ENCODE data around the gene KPNA4.

Gene KPNA4

DNA sequence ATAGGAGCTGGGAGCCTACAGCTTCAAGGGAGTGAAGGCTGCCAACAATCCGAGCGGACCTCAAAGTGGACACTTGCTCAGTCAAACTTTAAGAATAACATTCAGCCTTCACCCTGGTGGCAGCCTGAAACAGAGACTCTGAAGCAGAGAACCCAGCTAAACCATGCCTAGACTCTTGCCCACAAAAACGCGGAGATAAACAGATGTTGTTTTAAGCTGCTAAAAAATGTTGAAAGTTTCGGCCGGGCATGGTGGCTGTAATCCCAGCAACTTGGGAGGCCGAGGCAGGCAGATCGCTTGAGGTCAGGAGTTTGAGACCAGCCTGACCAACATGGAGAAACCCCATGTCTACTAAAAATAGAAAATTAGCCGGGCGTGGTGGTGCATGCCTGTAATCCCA lies 86.0 kb downstream of the KPNA4 start:
- no peak for DNase-seq (ENCODE audit: extremely low read depth, low read depth)
- TF ChIP-seq, protein P1, sequence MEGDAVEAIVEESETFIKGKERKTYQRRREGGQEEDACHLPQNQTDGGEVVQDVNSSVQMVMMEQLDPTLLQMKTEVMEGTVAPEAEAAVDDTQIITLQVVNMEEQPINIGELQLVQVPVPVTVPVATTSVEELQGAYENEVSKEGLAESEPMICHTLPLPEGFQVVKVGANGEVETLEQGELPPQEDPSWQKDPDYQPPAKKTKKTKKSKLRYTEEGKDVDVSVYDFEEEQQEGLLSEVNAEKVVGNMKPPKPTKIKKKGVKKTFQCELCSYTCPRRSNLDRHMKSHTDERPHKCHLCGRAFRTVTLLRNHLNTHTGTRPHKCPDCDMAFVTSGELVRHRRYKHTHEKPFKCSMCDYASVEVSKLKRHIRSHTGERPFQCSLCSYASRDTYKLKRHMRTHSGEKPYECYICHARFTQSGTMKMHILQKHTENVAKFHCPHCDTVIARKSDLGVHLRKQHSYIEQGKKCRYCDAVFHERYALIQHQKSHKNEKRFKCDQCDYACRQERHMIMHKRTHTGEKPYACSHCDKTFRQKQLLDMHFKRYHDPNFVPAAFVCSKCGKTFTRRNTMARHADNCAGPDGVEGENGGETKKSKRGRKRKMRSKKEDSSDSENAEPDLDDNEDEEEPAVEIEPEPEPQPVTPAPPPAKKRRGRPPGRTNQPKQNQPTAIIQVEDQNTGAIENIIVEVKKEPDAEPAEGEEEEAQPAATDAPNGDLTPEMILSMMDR (IDR thresholded peaks at IDR 0.05; ENCODE audit: low read depth, low read length, missing control alignments) = no peak
- H3K4me3 ChIP-seq (replicated peaks; ENCODE audit: low read depth, low read length) = no peak overlapping the region

DNA sequence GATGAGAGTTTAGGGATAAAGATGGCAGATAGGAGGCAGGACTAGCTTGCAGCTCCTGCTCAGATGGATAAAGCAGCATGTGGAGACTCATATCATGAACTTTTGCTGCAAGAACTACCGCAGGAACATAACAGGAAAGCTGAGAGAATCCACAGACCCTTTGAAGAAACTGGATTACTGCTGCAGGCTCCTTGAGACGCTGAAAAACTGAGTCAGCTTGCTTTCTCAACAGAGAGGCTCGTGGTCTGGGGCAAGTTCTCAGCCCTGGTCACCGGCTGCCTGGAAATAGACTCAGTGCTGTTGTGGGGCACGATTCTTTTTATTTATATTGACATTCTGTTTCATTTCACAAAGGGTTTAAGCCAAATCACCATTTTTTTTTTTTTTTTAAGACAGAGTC lies 87.0 kb downstream of the KPNA4 start:
- no peak for DNase-seq (ENCODE audit: extremely low read depth, low read depth)
- no peak overlapping the region for H3K4me3 ChIP-seq (replicated peaks; ENCODE audit: low read depth, low read length)
- TF ChIP-seq, protein P1 (IDR thresholded peaks at IDR 0.05; ENCODE audit: low read depth, low read length, missing control alignments) = no peak

DNA sequence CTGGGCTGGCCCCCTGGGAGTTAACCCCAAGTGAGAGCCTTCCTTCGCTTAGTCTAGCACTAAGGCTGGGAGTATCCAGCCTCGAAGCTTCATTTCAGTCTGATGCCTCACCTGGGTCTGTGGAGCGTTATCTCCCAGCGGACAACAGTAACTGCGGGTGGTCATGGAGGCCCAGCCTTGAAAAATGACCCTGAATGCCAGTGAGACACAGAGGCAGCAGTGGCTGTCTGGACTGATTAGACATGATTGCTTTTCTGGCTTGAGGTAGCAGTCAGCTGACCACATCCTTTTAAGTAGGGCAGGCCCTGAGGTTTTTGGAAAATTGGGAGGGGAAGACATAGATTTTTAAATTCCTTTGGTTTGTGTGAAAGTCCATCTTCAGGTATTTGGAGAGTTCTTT lies 87.6 kb downstream of the KPNA4 start:
- no peak for DNase-seq (ENCODE audit: extremely low read depth, low read depth)
- H3K4me3 ChIP-seq (replicated peaks; ENCODE audit: low read depth, low read length) = no peak overlapping the region
- TF ChIP-seq, protein P1 (IDR thresholded peaks at IDR 0.05; ENCODE audit: low read depth, low read length, missing control alignments) = no peak

DNA sequence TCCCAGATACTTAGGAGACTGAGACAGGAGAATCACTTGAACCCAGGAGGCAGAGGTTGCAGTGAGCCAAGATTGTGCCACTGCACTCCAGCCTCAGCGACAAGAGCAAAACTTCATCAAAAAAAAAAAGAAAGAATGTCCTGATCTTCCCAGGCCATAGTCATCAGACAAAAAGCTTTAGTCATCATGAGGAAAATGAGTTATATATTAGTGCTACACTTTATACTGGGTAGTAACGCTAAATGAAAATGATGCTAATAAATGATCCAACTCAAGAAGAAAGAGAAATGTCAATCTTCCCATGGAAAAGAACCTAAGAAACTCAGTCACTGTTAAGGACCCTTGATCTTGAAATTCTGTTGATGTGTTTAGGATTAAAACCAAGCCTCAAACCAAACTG lies 89.5 kb downstream of the KPNA4 start:
- no peak for DNase-seq (ENCODE audit: extremely low read depth, low read depth)
- TF ChIP-seq, protein P1 (IDR thresholded peaks at IDR 0.05; ENCODE audit: low read depth, low read length, missing control alignments) = no peak
- no peak overlapping the region for H3K4me3 ChIP-seq (replicated peaks; ENCODE audit: low read depth, low read length)

DNA sequence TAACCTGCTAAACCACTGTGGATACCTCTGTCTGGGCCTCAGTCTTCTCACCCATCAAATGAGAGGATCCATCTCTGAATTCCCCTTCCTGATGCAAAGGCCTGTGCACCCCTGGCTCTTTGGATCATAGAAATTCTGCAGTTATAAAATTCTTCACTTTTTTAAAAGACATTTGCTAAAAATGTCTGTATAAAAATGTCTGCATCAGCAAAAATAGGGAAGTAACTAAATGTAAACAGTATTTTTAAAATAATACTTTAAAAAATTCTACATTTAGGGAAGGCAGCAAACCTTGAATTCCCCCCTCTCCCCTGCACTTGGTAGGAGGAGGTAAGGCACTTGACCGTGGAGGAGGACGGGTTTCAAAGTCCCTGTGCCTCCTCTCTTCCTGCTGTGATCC lies 90.2 kb downstream of the KPNA4 start:
- TF ChIP-seq, protein P1 (IDR thresholded peaks at IDR 0.05; ENCODE audit: low read depth, low read length, missing control alignments) = no peak
- DNase-seq (ENCODE audit: extremely low read depth, low read depth) = no peak
- H3K4me3 ChIP-seq (replicated peaks; ENCODE audit: low read depth, low read length) = no peak overlapping the region

DNA sequence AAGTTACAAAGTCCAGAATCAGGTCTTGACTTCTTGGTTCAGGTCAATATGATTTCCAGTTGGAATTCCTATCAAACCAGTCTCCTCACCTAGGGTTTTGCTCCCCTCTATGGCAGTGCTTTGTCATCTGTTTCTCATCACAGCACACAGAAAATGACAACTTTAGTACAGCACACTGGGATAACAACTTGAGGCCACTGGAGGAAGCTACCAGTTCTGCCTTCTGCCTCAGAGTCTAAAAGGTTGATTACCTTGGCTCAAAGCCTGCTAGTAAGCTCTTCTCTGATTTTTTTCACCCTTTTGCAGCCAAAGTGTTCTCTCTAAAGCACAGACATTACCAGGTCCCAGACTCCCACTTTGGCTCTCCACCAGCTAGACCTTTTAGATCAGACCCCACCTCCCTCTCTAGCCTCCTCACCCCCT lies 90.9 kb downstream of the KPNA4 start:
- TF ChIP-seq, protein P1 (IDR thresholded peaks at IDR 0.05; ENCODE audit: low read depth, low read length, missing control alignments) = no peak
- H3K4me3 ChIP-seq (replicated peaks; ENCODE audit: low read depth, low read length) = no peak overlapping the region
- DNase-seq (ENCODE audit: extremely low read depth, low read depth) = peak; percentile 64

DNA sequence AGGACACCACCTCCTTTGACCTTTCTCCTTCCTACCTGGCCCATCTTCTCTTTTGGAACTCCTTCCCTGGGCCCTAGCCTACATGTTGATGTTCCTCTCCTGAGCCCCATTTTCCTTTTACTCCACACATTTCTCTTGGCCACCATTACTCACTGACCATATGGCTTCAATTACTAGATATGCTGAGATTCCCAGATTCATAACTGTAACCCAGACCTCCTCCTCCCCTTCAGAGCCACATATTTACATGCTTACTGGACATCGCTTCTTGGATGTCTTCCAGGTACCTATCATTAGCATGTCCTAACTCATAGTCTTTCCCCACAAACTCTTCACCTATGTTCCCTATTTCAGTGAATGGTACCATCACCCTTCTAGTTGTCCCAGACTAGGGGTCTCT lies 91.4 kb downstream of the KPNA4 start:
- peak; percentile 97 for DNase-seq (ENCODE audit: extremely low read depth, low read depth)

More for the DNA sequence above, 91.4 kb downstream of the KPNA4 start:
- TF ChIP-seq, protein P1 (IDR thresholded peaks at IDR 0.05; ENCODE audit: low read depth, low read length, missing control alignments) = no peak
- no peak overlapping the region for H3K4me3 ChIP-seq (replicated peaks; ENCODE audit: low read depth, low read length)
